Peyer's patch (tissue), 4 donors: ENCODE results near the gene GREB1L. TPM values are rescaled to one million over a fixed set of nuclear protein-coding genes. Genes with fewer than 3 reads are reported as not detected.

ENCODE experiments used
- DNase-seq, 3 donors: peaks; one replicate each; pipeline ENCODE4 v3.0.0-alpha.2; 2017 to 2019
- H3K27ac ChIP-seq, 4 donors: fragments of 200-600 bp; sonication (generic); one replicate each; pipeline ENCODE4 v1.5.1; 2016 to 2019
- H3K27me3 ChIP-seq, 2 donors: fragments of 200-600 bp; sonication (generic); one replicate each; pipeline ENCODE4 v1.5.1; 2019
- H3K36me3 ChIP-seq, 3 donors: fragments of 200-600 bp; sonication (generic); one replicate each; pipeline ENCODE4 v1.5.1; 2016 to 2019
- H3K4me1 ChIP-seq, 4 donors: fragments of 200-600 bp; sonication (generic); one replicate each; pipeline ENCODE4 v1.5.1; 2016 to 2019
- H3K4me3 ChIP-seq, 4 donors: fragments of 200-600 bp; sonication (generic); 1 replicate in 3 of 4; 2 replicates in 1 of 4; pipeline ENCODE4 v1.5.1; 2016 to 2019; ENCODE audit warnings: mild to moderate bottlenecking in 1 of 4
- H3K9me3 ChIP-seq, 4 donors: fragments of 200-600 bp; sonication (generic); one replicate each; pipeline ENCODE4 v1.5.1; 2016 to 2019; ENCODE audit warnings: mild to moderate bottlenecking in 1 of 4
- POLR2A ChIP-seq, 2 donors: fragments of 450-650 bp; IDR thresholded peaks; one replicate each; pipeline ENCODE4 v1.5.1; 2017; ENCODE audit warnings: antibody characterized with exemption in 2 of 2, mild to moderate bottlenecking in 2 of 2, moderate library complexity in 2 of 2
- total RNA-seq, 4 donors: library from RNA; depleted of rRNA; stranded (reverse); fragments of >200 nt; gene quantifications; one replicate each; pipeline ENCODE4 v1.1.0, GENCODE V29; 2016
- TF ChIP-seq, protein P1 (sequence below), 6 experiments: fragments of 450-650 bp in 4 of 6; fragments of 200-600 bp in 2 of 6; sonication (generic) in 1 of 6; IDR thresholded peaks; one replicate each; pipeline ENCODE4 v1.5.1; 2017 to 2019; ENCODE audit warnings: antibody characterized with exemption in 6 of 6, mild to moderate bottlenecking in 3 of 6, moderate library complexity in 1 of 6

The GREB1L gene
- total RNA-seq, 4 donors from 2014 or later = 0.53 to 3.3 (median 2.8) TPM

DNA sequence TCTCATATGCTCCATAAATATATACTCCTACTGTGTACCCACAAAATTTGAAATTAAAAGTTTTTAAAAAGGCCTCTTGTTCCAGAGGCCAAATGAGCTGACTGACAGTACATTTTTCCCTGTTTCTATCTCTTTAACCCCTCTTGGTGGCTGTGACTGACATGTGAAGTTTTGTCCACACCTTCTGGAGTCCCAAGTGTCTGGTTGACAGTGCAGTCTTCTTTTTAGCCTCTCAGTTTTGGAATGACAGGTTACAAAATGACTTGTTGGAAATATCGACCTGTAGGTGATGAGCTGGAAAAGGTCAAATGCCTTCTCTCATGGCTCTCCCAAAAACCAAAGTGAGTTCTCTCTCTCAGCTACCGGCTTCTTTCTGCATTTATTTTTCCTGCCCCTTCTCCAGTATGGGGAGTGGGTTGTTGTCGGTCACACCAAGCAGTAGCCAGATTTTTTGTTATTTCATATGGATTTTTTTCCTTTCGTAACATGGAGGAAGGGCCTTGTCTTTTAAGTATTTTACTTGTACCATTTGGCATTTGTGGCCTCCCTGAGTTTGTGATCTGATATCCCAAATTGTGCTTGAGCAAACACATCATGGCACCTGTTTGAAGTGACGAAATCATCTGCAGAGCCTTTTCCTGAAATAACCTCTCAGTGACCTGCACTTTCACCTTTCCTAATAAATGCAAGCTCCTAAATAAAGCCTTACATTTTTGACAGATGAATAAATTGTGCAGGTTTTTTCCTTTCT is 214.6 kb downstream of the GREB1L start:
- Histone ChIP-seq H3K27ac (no peak overlapping the region), H3K4me3 (no peak overlapping the region)
- no peak for DNase-seq

GRCh38 chr18:21457179-21457535 is 215.1 kb downstream of the GREB1L start:
- H3K4me3 ChIP-seq = no peak overlapping the region
- no peaks in the 10 kb centered on the region for H3K36me3 ChIP-seq
- TF ChIP-seq, protein P1, sequence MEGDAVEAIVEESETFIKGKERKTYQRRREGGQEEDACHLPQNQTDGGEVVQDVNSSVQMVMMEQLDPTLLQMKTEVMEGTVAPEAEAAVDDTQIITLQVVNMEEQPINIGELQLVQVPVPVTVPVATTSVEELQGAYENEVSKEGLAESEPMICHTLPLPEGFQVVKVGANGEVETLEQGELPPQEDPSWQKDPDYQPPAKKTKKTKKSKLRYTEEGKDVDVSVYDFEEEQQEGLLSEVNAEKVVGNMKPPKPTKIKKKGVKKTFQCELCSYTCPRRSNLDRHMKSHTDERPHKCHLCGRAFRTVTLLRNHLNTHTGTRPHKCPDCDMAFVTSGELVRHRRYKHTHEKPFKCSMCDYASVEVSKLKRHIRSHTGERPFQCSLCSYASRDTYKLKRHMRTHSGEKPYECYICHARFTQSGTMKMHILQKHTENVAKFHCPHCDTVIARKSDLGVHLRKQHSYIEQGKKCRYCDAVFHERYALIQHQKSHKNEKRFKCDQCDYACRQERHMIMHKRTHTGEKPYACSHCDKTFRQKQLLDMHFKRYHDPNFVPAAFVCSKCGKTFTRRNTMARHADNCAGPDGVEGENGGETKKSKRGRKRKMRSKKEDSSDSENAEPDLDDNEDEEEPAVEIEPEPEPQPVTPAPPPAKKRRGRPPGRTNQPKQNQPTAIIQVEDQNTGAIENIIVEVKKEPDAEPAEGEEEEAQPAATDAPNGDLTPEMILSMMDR (IDR thresholded peaks at IDR 0.05) = no peak
- TF ChIP-seq POLR2A (IDR thresholded peaks at IDR 0.05) = no peak
- H3K27me3 ChIP-seq = no peaks in the 10 kb centered on the region
- no peak overlapping the region for H3K27ac ChIP-seq
- H3K4me1 ChIP-seq = no peaks in the 10 kb centered on the region
- no peak for DNase-seq
- no peaks in the 10 kb centered on the region for H3K9me3 ChIP-seq

More for the DNA sequence above, 214.6 kb downstream of the GREB1L start:
- TF ChIP-seq, protein P1 (IDR thresholded peaks at IDR 0.05) = no peak
- no peak for TF ChIP-seq POLR2A (IDR thresholded peaks at IDR 0.05)
- no peaks in the 10 kb centered on the region for H3K27me3 ChIP-seq
- H3K4me1 ChIP-seq = no peaks in the 10 kb centered on the region
- no peaks in the 10 kb centered on the region for H3K9me3 ChIP-seq
- no peaks in the 10 kb centered on the region for H3K36me3 ChIP-seq

GRCh38 chr18:21458310-21458709 is 216.3 kb downstream of the GREB1L start:
- no peaks in the 10 kb centered on the region for H3K36me3 ChIP-seq
- TF ChIP-seq POLR2A (IDR thresholded peaks at IDR 0.05) = no peak
- TF ChIP-seq, protein P1 (IDR thresholded peaks at IDR 0.05) = no peak
- DNase-seq = no peak
- no peaks in the 10 kb centered on the region for H3K9me3 ChIP-seq
- no peaks in the 10 kb centered on the region for H3K4me1 ChIP-seq
- no peaks in the 10 kb centered on the region for H3K27me3 ChIP-seq
- no peak overlapping the region for H3K4me3 ChIP-seq
- no peak overlapping the region for H3K27ac ChIP-seq

GRCh38 chr18:21458788-21459187 is 216.8 kb downstream of the GREB1L start:
- no peak for DNase-seq
- H3K4me3 ChIP-seq = no peak overlapping the region
- H3K4me1 ChIP-seq = no peaks in the 10 kb centered on the region
- H3K27ac ChIP-seq = no peak overlapping the region
- no peaks in the 10 kb centered on the region for H3K9me3 ChIP-seq
- TF ChIP-seq POLR2A (IDR thresholded peaks at IDR 0.05) = no peak
- TF ChIP-seq, protein P1 (IDR thresholded peaks at IDR 0.05) = no peak
- H3K27me3 ChIP-seq = no peaks in the 10 kb centered on the region
- H3K36me3 ChIP-seq = no peaks in the 10 kb centered on the region

DNA sequence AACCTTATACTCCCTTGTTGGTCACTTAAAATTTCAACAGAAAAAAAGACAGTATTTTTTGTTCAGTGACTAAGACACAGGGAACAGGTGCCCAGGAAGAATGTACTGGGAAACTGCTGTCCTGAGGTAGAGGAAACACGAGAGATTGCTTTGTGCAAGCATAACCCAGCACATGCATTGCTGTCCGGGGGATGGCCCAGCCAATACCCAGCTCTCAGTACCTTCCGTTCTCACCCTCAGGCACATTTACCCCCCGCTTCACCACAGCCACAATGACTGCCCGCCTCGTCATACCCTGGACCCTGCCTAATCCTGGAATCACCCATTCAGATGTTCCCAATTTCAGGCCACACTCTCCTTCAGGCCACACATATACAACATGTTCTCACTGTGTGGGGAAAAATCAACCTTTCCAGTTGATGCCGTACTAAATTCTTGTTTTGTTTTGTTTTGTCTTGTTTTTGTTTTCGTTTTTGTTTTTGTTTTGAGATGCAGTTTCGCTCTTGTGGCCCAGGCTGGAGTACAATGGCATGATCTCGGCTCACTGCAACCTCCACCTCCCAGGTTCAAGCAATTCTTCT is 217.8 kb downstream of the GREB1L start:
- Histone ChIP-seq H3K27ac (no peak overlapping the region), H3K4me1 (no peaks in the 10 kb centered on the region)

More for the DNA sequence above, 217.8 kb downstream of the GREB1L start:
- Histone ChIP-seq H3K9me3 (no peaks in the 10 kb centered on the region), H3K36me3 (no peaks in the 10 kb centered on the region), H3K4me3 (no peak overlapping the region), H3K27me3 (no peaks in the 10 kb centered on the region)
- DNase-seq = no peak
- TF ChIP-seq, protein P1 (IDR thresholded peaks at IDR 0.05) = no peak
- TF ChIP-seq POLR2A (IDR thresholded peaks at IDR 0.05) = no peak
